ENCODE results near the gene KLHL28.

DNA sequence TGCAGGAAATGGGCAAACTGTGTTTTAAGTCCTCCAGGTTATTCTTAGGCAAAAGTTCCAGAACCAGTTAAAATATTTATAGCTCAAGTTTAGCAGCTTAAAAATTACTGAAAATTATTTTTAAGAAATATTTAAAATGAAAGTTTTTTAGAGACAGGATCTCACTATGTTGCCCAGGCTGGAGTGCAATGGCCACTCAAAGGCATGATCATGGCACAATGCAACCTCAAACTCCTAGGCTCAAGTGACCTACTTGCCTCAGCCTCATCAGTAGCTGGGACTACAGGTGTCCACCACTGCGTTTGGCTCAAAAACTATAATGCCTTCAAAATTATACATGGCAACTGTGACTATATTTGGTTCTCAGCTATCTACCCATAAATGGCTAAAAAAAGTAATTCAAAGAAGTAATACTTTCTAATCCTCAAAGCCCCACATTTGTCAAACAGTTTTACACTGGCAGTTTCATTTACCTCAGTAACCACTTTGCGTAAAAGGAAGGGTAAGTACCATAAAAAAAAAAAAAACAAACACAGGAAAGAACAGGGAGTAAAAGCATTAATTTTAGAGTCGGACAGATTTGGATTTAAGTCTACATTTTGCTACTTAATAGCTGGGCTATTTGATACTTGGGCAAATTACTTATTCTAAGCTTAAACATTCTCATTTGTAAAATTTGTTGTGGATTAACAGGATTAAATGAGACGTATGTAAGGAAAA is 9.2 kb downstream of the KLHL28 start:
- no peak for TF ChIP-seq POLR2A (IDR thresholded peaks at IDR 0.05)
- TF ChIP-seq, protein P1, sequence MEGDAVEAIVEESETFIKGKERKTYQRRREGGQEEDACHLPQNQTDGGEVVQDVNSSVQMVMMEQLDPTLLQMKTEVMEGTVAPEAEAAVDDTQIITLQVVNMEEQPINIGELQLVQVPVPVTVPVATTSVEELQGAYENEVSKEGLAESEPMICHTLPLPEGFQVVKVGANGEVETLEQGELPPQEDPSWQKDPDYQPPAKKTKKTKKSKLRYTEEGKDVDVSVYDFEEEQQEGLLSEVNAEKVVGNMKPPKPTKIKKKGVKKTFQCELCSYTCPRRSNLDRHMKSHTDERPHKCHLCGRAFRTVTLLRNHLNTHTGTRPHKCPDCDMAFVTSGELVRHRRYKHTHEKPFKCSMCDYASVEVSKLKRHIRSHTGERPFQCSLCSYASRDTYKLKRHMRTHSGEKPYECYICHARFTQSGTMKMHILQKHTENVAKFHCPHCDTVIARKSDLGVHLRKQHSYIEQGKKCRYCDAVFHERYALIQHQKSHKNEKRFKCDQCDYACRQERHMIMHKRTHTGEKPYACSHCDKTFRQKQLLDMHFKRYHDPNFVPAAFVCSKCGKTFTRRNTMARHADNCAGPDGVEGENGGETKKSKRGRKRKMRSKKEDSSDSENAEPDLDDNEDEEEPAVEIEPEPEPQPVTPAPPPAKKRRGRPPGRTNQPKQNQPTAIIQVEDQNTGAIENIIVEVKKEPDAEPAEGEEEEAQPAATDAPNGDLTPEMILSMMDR (IDR thresholded peaks at IDR 0.05) = no peak
- TF ChIP-seq POLR2AphosphoS5 (IDR thresholded peaks at IDR 0.05; ENCODE audit: insufficient read depth in 1 of 2, low read depth in 1 of 2) = no peak
